Naive thymus-derived CD4-positive, alpha-beta T cell (primary cell): Measurements from ENCODE around the gene SEPHS2. TPM values are rescaled to one million over a fixed set of nuclear protein-coding genes. Genes with fewer than 3 reads are reported as not detected.
"Not testable (repeated sequence)": the region's sequence is repeated elsewhere in the genome, so short reads cannot be mapped to it uniquely, and the experiment has no call there.

ENCODE experiments used
- ATAC-seq: fragments of 150-1000 bp; cut with Tn5 transposase; 2 replicates; pipeline ENCODE4 v1.10.0; 2021; ENCODE audit warnings: mild to moderate bottlenecking, moderate library complexity
- CTCF ChIA-PET: fragments of 350-600 bp; sonication (Branson Sonifier 250); formaldehyde crosslinking; loops from one replicate; lab custom pipeline; 2021; ENCODE audit warnings: antibody characterized with exemption; lab: Charles Lee
- POLR2A ChIA-PET: fragments of 350-600 bp; sonication (Branson Sonifier 250); formaldehyde crosslinking; loops from one replicate; lab custom pipeline; 2021; ENCODE audit warnings: antibody characterized with exemption, inconsistent platforms; lab: Charles Lee
- DNase-seq, 9 donors: peaks; one replicate each; pipeline versions ENCODE4 v3.0.0 to v3.0.0-alpha.2; 2020 to 2022; ENCODE audit warnings: mixed read lengths in 1 of 9
- H3K27ac ChIP-seq: one replicate; pipeline ENCODE4 v1.7.0; 2013; ENCODE audit warnings: mild to moderate bottlenecking, low read depth, low read length, moderate library complexity
- H3K27me3 ChIP-seq, 2 donors: one replicate each; pipeline ENCODE4 v1.7.0; 2013; ENCODE audit warnings: low read length in 2 of 2, mild to moderate bottlenecking in 2 of 2, moderate library complexity in 2 of 2; ENCODE audit not compliant: control insufficient read depth in 2 of 2, insufficient read depth in 2 of 2
- H3K36me3 ChIP-seq, 3 experiments: 1 replicate in 2 of 3; 2 replicates in 1 of 3; pipeline ENCODE4 v1.7.0; 2013; ENCODE audit warnings: low read length in 3 of 3, mild to moderate bottlenecking in 3 of 3, moderate library complexity in 1 of 3; ENCODE audit not compliant: insufficient read depth in 3 of 3, control insufficient read depth in 2 of 3
- H3K4me1 ChIP-seq, 2 donors: one replicate each; pipeline ENCODE4 v1.7.0; 2013; ENCODE audit warnings: low read length in 2 of 2, mild to moderate bottlenecking in 2 of 2, moderate library complexity in 1 of 2; ENCODE audit not compliant: control insufficient read depth in 2 of 2, insufficient read depth in 2 of 2
- H3K4me3 ChIP-seq: 2 replicates; pipeline ENCODE4 v1.7.0; 2013; ENCODE audit warnings: mild to moderate bottlenecking, low read length
- H3K9me3 ChIP-seq, 3 experiments: 1 replicate in 2 of 3; 2 replicates in 1 of 3; pipeline ENCODE4 v1.7.0; 2013; ENCODE audit warnings: low read length in 3 of 3; ENCODE audit not compliant: control insufficient read depth in 2 of 3
- H3K27ac Mint-ChIP-seq, 9 donors: one replicate each; pipeline ENCODE4 v1.8.0; 2020 to 2022; ENCODE audit warnings: mixed read lengths in 9 of 9, mild to moderate bottlenecking in 8 of 9, moderate library complexity in 5 of 9, inconsistent platforms in 2 of 9
- H3K27me3 Mint-ChIP-seq, 5 donors: one replicate each; pipeline ENCODE4 v1.8.0; 2021 to 2022; ENCODE audit warnings: mixed read lengths in 5 of 5, mild to moderate bottlenecking in 1 of 5
- H3K36me3 Mint-ChIP-seq, 5 donors: one replicate each; pipeline ENCODE4 v1.8.0; 2020 to 2022; ENCODE audit warnings: mixed read lengths in 5 of 5, mild to moderate bottlenecking in 3 of 5, inconsistent platforms in 1 of 5
- H3K4me1 Mint-ChIP-seq, 7 donors: one replicate each; pipeline ENCODE4 v1.8.0; 2020 to 2022; ENCODE audit warnings: mixed read lengths in 7 of 7, mild to moderate bottlenecking in 3 of 7, inconsistent platforms in 1 of 7
- H3K4me3 Mint-ChIP-seq, 10 donors: one replicate each; pipeline ENCODE4 v1.8.0; 2020 to 2022; ENCODE audit warnings: mild to moderate bottlenecking in 10 of 10, mixed read lengths in 10 of 10, moderate library complexity in 6 of 10, inconsistent platforms in 2 of 10
- H3K9me3 Mint-ChIP-seq, 11 donors: one replicate each; pipeline ENCODE4 v1.8.0; 2020 to 2022; ENCODE audit warnings: mixed read lengths in 11 of 11, mild to moderate bottlenecking in 4 of 11, inconsistent platforms in 1 of 11, moderate library complexity in 1 of 11
- intact Hi-C, 2 donors: fragments of 100-400 bp; cut with micrococcal nuclease; formaldehyde crosslinking; loops; one replicate each; pipeline ENCODE4 v1.15.1; 2023
- polyA plus RNA-seq, 2 donors: library from polyadenylated mRNA; unstranded; fragments of 300-500 nt; fragmentation: Illumina TruSeq; gene quantifications; one replicate each; pipeline ENCODE4 v1.2.3, GENCODE V29; 2021
- total RNA-seq, 6 experiments: library from RNA in 5 of 6; stranded (reverse) in 5 of 6; gene quantifications; 1 replicate in 5 of 6; 2 replicates in 1 of 6; pipeline ENCODE4 v1.2.3 and lab custom pipeline; 2021 to 2026

The SEPHS2 gene
- total and polyA plus RNA-seq, 7 experiments from 2014 or later = 20.9 to 83.9 (median 50.3) TPM

GRCh38 chr16:30397776-30398660 is 47.7 kb downstream of the SEPHS2 start:
- H3K27me3 ChIP-seq = no peaks in the 10 kb centered on the region
- no peak overlapping the region for H3K4me3 ChIP-seq
- no peaks in the 10 kb centered on the region for H3K9me3 ChIP-seq
- Mint-ChIP-seq H3K9me3 (no peaks in the 10 kb centered on the region), H3K36me3 (peaks cover 0 to 7% (median 4%) of the 10 kb centered on the region in 5 donors), H3K4me1 (peaks cover 32 to 46% (median 41%) of the 10 kb centered on the region in 7 donors), H3K27ac (no peak overlapping the region), H3K27me3 (no peaks in the 10 kb centered on the region), H3K4me3 (no peak overlapping the region)
- DNase-seq (no peak), ATAC-seq (no peak)
- peaks cover 0 to 18% (median 0%) of the 10 kb centered on the region in 3 experiments for H3K36me3 ChIP-seq
- POLR2A ChIA-PET = interaction anchor here (0.8 to 14.0 kb wide), 5 partner anchors 9 to 27 kb away, joined by 4 to 254 read pairs (median 10); partner anchors contain the start of genes SEPTIN1 and ZNF771
- peaks cover 14 to 22% of the 10 kb centered on the region in 2 donors for H3K4me1 ChIP-seq
- intact Hi-C loops = no loop called here
- CTCF ChIA-PET = interaction anchor here (0.9 to 1.1 kb wide), 2 partner anchors 9 to 12 kb away, joined by 3 to 4 read pairs; no protein-coding TSS in a partner anchor
- H3K27ac ChIP-seq = no peak overlapping the region

- Histone ChIP-seq H3K27me3 (no peaks in the 10 kb centered on the region), H3K4me1 (peaks cover 14 to 22% of the 10 kb centered on the region in 2 donors), H3K9me3 (no peaks in the 10 kb centered on the region), H3K4me3 (no peak overlapping the region), H3K36me3 (peaks cover 0 to 18% (median 0%) of the 10 kb centered on the region in 3 experiments), H3K27ac (no peak overlapping the region)
- ChIA-PET CTCF (interaction anchor here (1.3 kb wide), 1 partner anchor 12 kb away, joined by 4 read pairs; no protein-coding TSS in a partner anchor), POLR2A (interaction anchor here (1.0 to 14.0 kb wide), 5 partner anchors 10 to 212 kb away, joined by 3 to 254 read pairs (median 10); partner anchors contain the start of genes MYL11, SEPTIN1 and ZNF771)
- DNase-seq (no peak), ATAC-seq (no peak)
- no peaks in the 10 kb centered on the region for H3K27me3 Mint-ChIP-seq
- no peaks in the 10 kb centered on the region for H3K9me3 Mint-ChIP-seq
- peaks cover 32 to 46% (median 41%) of the 10 kb centered on the region in 7 donors for H3K4me1 Mint-ChIP-seq
- H3K27ac Mint-ChIP-seq = peak overlapping the region; percentile 5 to 82 (median 50)
- H3K36me3 Mint-ChIP-seq = peaks cover 0 to 7% (median 4%) of the 10 kb centered on the region in 5 donors
- intact Hi-C loops = no loop called here
- H3K4me3 Mint-ChIP-seq = peak overlapping the region; percentile 12 to 92 (median 86)
These were observed 48.6 kb downstream of the SEPHS2 start for GRCh38 chr16:30397056-30397455.

DNA sequence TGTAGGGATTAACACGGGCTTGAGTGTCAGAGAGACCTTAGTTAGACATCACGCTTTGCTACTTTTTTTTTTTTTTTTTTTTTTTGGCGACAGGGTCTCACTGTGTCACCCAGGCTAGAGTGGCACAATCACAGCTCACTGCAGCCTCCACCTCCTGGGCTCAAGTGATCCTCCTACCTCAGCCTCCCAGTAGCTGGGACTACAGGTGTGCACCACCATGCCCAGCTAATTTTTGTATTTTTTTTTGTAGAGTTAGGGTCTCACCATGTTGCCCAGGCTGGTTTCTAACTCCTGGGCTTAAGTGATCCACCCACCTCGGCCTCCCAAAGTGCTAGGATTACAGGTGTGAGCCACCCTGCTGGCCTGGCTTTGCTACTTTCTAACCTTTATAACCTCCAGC is 49.0 kb downstream of the SEPHS2 start:
- Mint-ChIP-seq H3K4me1 (peaks cover 31 to 44% (median 39%) of the 10 kb centered on the region in 7 donors), H3K27ac (peak overlapping the region in 7 of 9 donors; percentile 28 to 82 (median 67)), H3K4me3 (peak overlapping the region; percentile 19 to 92 (median 87))
- H3K36me3 Mint-ChIP-seq, H3K27ac ChIP-seq, H3K9me3 ChIP-seq, DNase-seq, H3K27me3 ChIP-seq, intact Hi-C loops, ATAC-seq, H3K27me3 Mint-ChIP-seq, H3K9me3 Mint-ChIP-seq: not testable (repeated sequence)
- peaks cover 0 to 18% (median 0%) of the 10 kb centered on the region in 3 experiments for H3K36me3 ChIP-seq
- peaks cover 14 to 22% of the 10 kb centered on the region in 2 donors for H3K4me1 ChIP-seq
- CTCF ChIA-PET = interaction anchor here (0.9 to 1.3 kb wide), 3 partner anchors 12 to 21 kb away, joined by 3 to 5 read pairs (median 4); no protein-coding TSS in a partner anchor
- H3K4me3 ChIP-seq = peak overlapping the region; percentile 80
- POLR2A ChIA-PET = interaction anchor here (0.9 to 14.0 kb wide), 7 partner anchors 11 to 212 kb away, joined by 3 to 254 read pairs (median 15); partner anchors contain the start of genes MYL11, SEPTIN1, TBC1D10B and ZNF771

- Mint-ChIP-seq H3K4me1 (peaks cover 27 to 39% (median 33%) of the 10 kb centered on the region in 7 donors), H3K27ac (peak overlapping the region; percentile 35 to 82 (median 67)), H3K27me3 (no peaks in the 10 kb centered on the region), H3K9me3 (no peaks in the 10 kb centered on the region), H3K36me3 (peaks cover 0 to 7% (median 4%) of the 10 kb centered on the region in 5 donors), H3K4me3 (peak overlapping the region; percentile 80 to 92 (median 88))
- no peak for ATAC-seq
- no peak for DNase-seq
- H3K36me3 ChIP-seq = peaks cover 0 to 18% (median 0%) of the 10 kb centered on the region in 3 experiments
- POLR2A ChIA-PET = interaction anchor here (0.9 to 14.0 kb wide), 9 partner anchors 12 to 331 kb away, joined by 3 to 254 read pairs (median 7); partner anchors contain the start of genes ALDOA, MYL11, SEPTIN1 and TBC1D10B
- H3K27ac ChIP-seq = peak overlapping the region; percentile 71
- peak overlapping the region; percentile 80 for H3K4me3 ChIP-seq
- peaks cover 14 to 22% of the 10 kb centered on the region in 2 donors for H3K4me1 ChIP-seq
- CTCF ChIA-PET = interaction anchor here (0.9 to 1.3 kb wide), 5 partner anchors 13 to 34 kb away, joined by 3 to 5 read pairs (median 4); partner anchors contain the start of genes DCTPP1 and SEPTIN1
- H3K27me3 ChIP-seq = no peaks in the 10 kb centered on the region
- intact Hi-C loops = loop anchor here (1.0 to 2.0 kb wide), 5 partner anchors 11 to 25 kb away; partner anchors contain the start of genes ZNF771 (in 2 of the 2), SEPTIN1 (in 1 of the 2) and TBC1D10B (in 1 of the 2)
- no peaks in the 10 kb centered on the region for H3K9me3 ChIP-seq
These were observed 49.6 kb downstream of the SEPHS2 start for GRCh38 chr16:30395992-30396585.

GRCh38 chr16:30395155-30395991 is 50.3 kb downstream of the SEPHS2 start, which contains the start of gene ZNF48:
Gene ZNF48 (plus strand): TSS chr16:30395420. CDS start chr16:30395795, 375 bp downstream.
- Histone ChIP-seq H3K27me3 (no peaks in the 10 kb centered on the region), H3K9me3 (no peaks in the 10 kb centered on the region), H3K4me1 (peaks cover 14 to 22% of the 10 kb centered on the region in 2 donors), H3K36me3 (peaks cover 0 to 18% (median 0%) of the 10 kb centered on the region in 3 experiments), H3K4me3 (peak within 1 kb of the TSS; percentile 80), H3K27ac (peak within 1 kb of the TSS; percentile 71)
- POLR2A ChIA-PET = interaction anchor here (0.7 to 14.0 kb wide), 13 partner anchors 9 to 330 kb away, joined by 3 to 254 read pairs (median 4); partner anchors contain the start of genes ALDOA, MYL11, SEPTIN1 and TBC1D10B
- H3K36me3 Mint-ChIP-seq = peaks cover 0 to 7% (median 4%) of the 10 kb centered on the region in 5 donors
- CTCF ChIA-PET = interaction anchor here (0.8 to 1.3 kb wide), 6 partner anchors 12 to 34 kb away, joined by 3 to 5 read pairs (median 4); partner anchors contain the start of genes DCTPP1, SEPTIN1 and ZNF771
- peak; percentile 80 for ATAC-seq
- no peaks in the 10 kb centered on the region for H3K9me3 Mint-ChIP-seq
- H3K4me1 Mint-ChIP-seq = peaks cover 23 to 39% (median 32%) of the 10 kb centered on the region in 7 donors
- peak within 1 kb of the TSS; percentile 69 to 95 (median 83) for H3K27ac Mint-ChIP-seq
- peak within 1 kb of the TSS; percentile 85 to 92 (median 88) for H3K4me3 Mint-ChIP-seq
- no peaks in the 10 kb centered on the region for H3K27me3 Mint-ChIP-seq
- DNase-seq = peak; percentile 33 to 72 (median 45)
- intact Hi-C loops = loop anchor here (1.0 to 2.0 kb wide), 5 partner anchors 12 to 25 kb away; partner anchors contain the start of genes ZNF771 (in 2 of the 2), SEPTIN1 (in 1 of the 2) and TBC1D10B (in 1 of the 2)
